LNCAP (cell line): ENCODE measurements around the gene MTCL1.

Experiments used
- TF ChIP-seq, protein P1 (sequence below): fragments of 450-650 bp; IDR thresholded peaks from 2 replicates; pipeline ENCODE4 v1.5.1; 2017; ENCODE audit warnings: mild to moderate bottlenecking

Gene MTCL1

DNA sequence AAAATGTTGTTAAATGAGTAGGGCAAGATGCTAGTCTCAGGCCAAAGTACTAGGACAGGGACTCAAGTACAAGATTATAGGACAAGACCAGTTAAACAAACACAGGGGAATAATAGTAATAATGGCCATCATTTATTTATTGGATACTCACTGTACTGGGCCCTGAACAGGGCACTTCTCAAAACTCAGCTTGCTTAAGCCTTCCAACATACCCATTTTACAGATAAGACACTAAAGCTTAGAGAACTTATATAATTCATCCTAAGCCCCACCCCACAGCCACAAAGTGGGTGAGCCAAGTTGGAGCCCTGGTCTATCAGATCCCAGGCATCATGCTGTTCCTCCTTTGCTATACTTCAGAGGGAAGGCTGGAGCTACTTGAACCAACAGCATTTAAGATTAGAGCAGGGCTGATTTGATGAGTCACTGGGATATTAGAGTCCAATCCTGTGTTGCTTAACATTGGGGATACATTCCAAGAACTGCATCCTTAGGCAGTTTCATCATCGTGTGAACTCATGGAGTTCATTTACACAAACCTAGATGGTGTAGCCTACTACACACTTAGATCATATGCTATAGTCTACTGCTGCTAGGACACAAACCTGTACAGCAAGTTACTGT, 153.6 kb downstream of the MTCL1 start:
- TF ChIP-seq, protein P1, sequence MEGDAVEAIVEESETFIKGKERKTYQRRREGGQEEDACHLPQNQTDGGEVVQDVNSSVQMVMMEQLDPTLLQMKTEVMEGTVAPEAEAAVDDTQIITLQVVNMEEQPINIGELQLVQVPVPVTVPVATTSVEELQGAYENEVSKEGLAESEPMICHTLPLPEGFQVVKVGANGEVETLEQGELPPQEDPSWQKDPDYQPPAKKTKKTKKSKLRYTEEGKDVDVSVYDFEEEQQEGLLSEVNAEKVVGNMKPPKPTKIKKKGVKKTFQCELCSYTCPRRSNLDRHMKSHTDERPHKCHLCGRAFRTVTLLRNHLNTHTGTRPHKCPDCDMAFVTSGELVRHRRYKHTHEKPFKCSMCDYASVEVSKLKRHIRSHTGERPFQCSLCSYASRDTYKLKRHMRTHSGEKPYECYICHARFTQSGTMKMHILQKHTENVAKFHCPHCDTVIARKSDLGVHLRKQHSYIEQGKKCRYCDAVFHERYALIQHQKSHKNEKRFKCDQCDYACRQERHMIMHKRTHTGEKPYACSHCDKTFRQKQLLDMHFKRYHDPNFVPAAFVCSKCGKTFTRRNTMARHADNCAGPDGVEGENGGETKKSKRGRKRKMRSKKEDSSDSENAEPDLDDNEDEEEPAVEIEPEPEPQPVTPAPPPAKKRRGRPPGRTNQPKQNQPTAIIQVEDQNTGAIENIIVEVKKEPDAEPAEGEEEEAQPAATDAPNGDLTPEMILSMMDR, result no peak

DNA sequence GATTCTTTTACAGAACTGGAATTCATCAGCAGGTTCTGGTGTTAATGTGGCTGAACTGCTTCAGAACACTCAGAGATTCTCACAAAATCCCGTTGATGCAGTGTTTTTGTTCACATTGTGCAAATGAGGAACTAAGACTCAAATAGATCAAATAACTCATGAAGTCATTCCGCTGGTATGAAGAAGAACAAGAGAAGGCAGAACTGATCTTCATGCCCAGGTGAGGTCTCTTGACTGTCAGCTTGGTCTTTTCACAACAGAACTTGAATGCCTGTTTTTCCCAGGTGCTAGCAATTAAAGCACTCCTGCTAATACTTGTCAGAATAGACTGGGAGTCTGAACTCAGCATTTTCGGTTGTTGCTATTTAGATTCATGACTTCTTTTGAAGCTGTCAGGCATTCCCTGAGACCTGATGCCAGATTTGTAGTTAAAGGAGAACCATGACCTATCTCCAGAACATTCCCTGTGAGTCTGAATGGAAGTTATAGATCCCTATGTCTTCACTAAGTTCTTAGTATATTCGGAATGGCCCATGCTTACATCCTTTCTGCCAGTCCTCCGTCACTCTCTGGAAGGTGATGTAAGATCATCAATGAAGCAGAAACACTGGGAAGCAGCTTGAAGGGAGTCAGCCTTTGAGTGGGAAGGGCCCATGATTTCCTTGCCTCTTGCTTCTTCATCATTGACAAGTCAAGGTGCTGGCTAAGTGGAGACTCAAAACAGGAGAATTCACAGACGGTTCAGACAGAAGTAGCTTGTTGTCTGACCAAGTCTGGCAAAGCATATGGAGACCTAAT, 155.7 kb downstream of the MTCL1 start:
- TF ChIP-seq, protein P1, result no peak

DNA sequence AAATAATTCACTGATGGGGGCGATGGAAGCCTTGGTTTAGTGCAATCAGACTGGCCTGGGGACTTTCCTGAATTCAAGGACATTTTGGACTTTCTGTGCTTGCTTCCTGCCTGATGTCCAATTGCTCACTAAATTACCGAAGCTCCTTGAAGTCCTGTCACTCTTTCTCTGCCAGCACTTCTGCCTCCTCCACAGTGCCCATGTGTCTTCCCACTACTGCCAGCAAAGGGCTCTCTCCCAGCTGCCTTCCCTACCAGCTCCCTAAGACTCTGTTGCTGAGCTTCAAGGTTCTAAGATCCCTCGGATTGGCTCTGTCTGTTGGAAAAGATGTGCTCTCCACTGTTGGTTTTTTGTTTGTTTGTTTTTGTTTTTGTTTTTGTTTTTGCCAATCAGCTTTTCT, 158.1 kb downstream of the MTCL1 start:
- TF ChIP-seq, protein P1, result no peak

DNA sequence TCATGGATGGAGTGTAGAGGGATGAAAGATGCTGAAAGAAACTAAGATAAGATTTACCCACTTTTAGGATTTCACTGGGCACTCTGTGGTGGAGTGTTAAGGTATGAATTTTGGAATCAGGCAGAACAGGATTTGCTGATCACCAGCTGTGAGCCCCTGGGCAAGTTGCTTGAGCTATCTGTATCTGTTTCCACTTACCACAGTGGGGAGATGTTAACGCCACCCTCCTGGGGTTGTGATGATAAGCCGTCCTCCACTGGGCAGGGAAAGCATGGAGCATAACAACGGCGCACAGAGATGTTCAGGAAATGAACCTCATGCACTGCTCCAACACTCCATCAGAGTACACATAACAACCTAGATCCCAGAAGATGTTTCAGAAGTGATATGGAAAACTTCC, 160.6 kb downstream of the MTCL1 start:
- TF ChIP-seq, protein P1, result no peak

DNA sequence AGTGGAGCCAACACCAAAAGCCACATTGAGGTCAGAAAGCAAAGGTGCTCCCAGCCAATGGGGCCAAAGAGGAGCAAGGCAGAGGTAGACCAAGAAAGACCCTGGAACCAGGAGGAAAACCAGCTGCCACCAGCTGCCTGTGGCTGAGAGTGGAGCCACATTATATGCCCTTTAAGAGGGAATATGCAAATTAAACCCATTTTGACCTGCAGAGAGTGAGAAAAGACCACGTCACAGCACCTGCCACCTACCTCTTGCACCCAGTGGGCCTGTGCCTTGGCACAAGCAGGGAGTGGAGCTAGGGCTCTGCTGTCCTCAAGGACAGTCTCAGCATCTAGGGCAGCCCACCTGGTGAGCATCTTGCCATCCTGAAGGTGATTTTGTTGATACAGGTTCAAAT, 161.3 kb downstream of the MTCL1 start:
- TF ChIP-seq, protein P1, result no peak

DNA sequence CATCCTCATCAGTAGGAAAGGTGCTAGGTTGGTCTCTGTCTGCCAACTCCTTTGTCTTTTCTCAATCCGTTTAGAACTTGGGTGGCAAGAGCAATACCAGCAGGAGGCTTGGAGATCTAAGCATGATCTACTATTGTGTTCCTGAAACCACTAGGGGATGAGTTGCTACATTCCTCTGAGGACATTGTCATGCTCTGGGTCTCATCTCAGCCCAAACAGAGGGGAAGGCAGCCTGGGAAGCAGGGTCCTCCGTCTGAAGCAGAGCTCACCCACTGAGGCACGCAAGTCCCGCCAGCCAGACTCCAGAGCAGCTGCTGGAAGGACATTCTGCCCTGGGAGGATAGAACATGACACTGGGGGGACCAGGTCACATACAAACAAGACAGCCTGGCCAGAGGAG, 162.9 kb downstream of the MTCL1 start:
- TF ChIP-seq, protein P1, result no peak

DNA sequence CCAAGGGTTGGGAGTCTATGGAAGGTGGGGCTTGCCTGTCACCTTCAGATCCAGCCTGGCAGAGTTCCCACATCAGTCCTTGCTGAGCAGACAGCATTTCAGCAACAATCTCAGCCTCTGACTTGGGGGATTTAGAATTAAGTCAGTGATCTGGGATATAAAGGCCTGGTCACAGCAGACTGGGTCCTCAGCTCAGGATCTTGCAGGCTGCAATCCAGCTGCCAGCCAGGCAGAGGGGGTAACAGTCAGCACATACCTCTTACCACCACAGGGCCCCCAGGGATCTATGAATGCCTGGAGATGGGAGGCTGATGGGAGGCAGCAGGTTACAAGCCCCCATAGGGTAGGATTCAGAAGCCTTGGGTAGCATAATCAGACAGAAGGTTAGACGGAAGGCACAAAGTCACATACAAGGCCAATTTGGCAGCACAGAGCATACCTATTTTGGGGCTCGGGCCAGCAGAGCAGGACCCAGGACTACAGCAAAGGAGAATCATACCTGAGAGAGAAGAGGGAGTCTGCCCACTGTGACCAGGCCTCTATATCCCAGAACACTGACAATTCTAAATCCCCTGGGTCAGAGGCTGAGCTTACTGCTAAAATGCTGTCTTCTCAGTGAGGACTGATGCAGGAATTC, 163.5 kb downstream of the MTCL1 start:
- TF ChIP-seq, protein P1, result no peak
